HG02970 (cell line): Measurements from ENCODE around the gene CSAD.
"Not testable (repeated sequence)": the region's sequence is repeated elsewhere in the genome, so short reads cannot be mapped to it uniquely, and the experiment has no call there.

Experiments used
- ATAC-seq: cut with Tn5 transposase; IDR thresholded peaks from one replicate; pipeline ENCODE4 v1.9.1; 2021; ENCODE audit warnings: mild to moderate bottlenecking, moderate library complexity, moderate number of reproducible peaks; ENCODE audit not compliant: unreplicated experiment, low FRiP score

The CSAD gene

GRCh38 chr12:53219292-53219955, 38.7 kb upstream of the CSAD start:
- ATAC-seq, result no peak

GRCh38 chr12:53218551-53219291, 38.0 kb upstream of the CSAD start:
- ATAC-seq, result no peak

- ATAC-seq, result no peak
Observed at GRCh38 chr12:53217931-53218307, 37.2 kb upstream of the CSAD start.

- no peak for ATAC-seq
Observed at GRCh38 chr12:53217051-53217930, 36.6 kb upstream of the CSAD start.

- ATAC-seq, result no peak
Observed at GRCh38 chr12:53215497-53215896, 34.8 kb upstream of the CSAD start.

- ATAC-seq, result no peak
Observed at GRCh38 chr12:53214687-53215455, 34.1 kb upstream of the CSAD start.

- ATAC-seq, result no peak
Observed at GRCh38 chr12:53214221-53214620, 33.5 kb upstream of the CSAD start.

GRCh38 chr12:53213348-53213747, 32.6 kb upstream of the CSAD start:
- no peak for ATAC-seq

- no peak for ATAC-seq
Observed at GRCh38 chr12:53212931-53213330, 32.2 kb upstream of the CSAD start.

- no peak for ATAC-seq
Observed at GRCh38 chr12:53211476-53212381, 31.0 kb upstream of the CSAD start.

GRCh38 chr12:53210843-53211242, 30.1 kb upstream of the CSAD start:
- no peak for ATAC-seq

GRCh38 chr12:53208877-53209463, 28.2 kb upstream of the CSAD start:
- ATAC-seq, result no peak

- ATAC-seq, result no peak
Observed at GRCh38 chr12:53208435-53208834, 27.7 kb upstream of the CSAD start.

GRCh38 chr12:53207042-53207441, 26.3 kb upstream of the CSAD start, which contains the start of gene ITGB7:
TSS of gene ITGB7 (minus strand) at chr12:53207251. CDS start at chr12:53200443, 6,808 bp downstream.
- no peak for ATAC-seq

GRCh38 chr12:53205747-53206419, 25.2 kb upstream of the CSAD start:
- peak; percentile 43 for ATAC-seq

GRCh38 chr12:53204351-53204750, 23.6 kb upstream of the CSAD start:
- ATAC-seq, result no peak

GRCh38 chr12:53202316-53202715, 21.6 kb upstream of the CSAD start:
- ATAC-seq, result not testable (repeated sequence)

- no peak for ATAC-seq
Observed at GRCh38 chr12:53201639-53202038, 20.9 kb upstream of the CSAD start.
